GM19240 (cell line): Measurements from ENCODE around the gene FRRS1L.

Experiments
- DNase-seq: peaks from one replicate; pipeline ENCODE4 v3.0.0; 2011; ENCODE audit warnings: low spot score; ENCODE audit not compliant: insufficient read length

The FRRS1L gene

DNA sequence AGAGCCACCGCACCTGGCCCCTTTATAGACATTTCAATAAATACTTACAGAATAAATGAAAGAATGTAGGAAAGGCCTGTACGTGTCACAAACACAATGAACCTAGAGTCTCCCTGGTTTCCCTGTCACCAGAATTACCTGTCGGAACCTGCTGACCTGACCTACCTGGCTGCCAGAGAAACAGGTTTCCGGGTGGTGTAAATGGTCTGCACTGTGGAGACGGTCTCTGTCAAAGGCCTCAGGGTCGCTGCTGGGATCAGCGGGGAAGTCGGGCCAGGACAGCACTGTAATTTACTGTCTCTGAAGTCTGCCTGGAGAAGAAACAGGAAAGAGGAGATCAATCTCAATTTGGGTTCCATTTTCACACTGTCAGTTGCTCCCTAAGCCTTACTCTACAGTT, 9.3 kb upstream of the FRRS1L start:
- DNase-seq: no peak

- DNase-seq: no peak
Observed at GRCh38 chr9:109172935-109173334, 5.9 kb upstream of the FRRS1L start.

DNA sequence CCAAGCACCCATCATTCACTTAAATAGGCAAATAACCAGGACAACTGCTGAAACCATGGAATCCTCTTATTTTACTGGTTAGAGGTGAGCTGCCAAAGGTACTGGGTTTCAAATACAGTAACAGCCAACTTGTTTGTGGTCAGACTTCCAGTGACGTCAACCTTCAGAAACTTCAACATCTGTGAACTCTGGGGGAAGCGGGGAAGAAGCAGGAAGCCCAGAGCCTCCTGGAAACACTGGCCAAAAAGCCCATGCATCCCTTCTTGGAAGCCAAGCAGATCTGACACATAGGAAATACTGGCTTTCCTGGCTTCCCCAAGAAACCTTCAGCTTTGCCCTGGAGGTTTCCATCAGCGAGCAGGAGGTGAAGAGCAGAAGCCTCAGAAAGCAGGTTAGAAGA, 4.9 kb upstream of the FRRS1L start:
- DNase-seq: no peak

- DNase-seq: no peak
Observed at GRCh38 chr9:109168170-109168569, 1.1 kb upstream of the FRRS1L start.

DNA sequence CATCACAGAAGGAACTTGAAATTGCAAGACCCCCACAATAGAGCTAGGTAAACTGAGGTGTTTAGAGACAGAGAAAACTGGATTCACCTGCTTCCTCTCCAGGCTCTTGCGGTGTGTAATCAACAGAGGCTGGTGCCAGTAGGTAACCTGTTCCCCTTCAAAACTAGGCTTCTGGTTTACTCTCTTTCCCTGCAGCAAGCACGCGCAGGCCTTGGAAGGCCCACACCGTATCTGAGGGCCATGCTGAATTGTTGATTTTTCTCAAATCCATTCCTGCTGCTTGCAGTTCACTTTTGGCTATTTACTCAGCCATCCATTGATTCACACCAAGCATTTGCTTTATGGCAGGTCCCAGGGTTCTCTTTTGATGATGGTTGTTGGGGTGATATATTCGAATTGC, 667 bp upstream of the FRRS1L start:
- no peak for DNase-seq

DNA sequence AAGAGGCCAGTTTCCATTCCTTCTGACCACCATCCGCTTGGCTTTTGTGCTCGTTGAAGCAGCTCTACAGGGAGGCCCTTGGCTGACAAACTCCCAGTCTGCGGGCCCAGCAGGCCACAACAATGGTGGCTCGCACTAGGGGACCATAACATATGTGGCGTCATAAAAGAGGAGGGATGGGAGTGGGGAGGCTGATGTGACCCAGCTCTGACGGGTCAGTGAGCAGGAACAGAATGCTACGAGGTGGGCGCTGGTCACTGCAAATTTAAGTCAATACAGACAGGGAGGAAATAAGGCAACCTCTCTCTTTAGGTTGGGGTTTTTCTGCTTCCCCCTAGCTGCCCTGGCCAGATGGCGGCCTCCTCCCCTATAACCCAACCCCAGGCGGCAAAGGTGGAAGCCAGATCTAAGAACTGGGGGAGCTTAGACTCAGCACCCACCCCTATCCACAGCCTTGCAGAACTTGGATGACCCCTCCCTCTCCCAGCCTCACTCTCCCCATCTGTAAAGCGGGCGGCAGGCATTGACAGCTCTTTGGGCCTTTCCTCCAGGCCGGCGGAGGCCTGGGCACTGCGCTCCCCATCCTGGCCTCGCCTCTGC, 778 bp downstream of the FRRS1L start:
- DNase-seq: no peak

DNA sequence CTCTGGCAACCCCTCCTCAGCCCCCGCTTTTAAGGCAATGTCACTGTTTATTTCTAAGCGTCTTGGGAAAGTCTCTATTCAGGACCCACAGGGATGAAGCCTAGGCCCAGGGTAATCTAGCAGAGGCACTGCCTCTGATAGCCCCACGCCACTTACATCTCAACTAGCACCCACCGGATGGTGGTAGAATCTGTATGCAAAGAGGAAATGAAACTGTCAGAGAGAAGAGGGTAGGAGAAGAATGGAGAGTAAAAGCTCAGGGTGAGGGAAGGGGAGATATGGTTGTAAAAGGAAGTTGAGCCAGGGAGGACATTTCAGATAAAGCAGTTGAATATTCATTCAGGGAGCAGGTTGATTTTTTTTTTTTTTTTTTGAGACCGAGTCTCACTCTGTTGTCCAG, 3.0 kb downstream of the FRRS1L start:
- DNase-seq: no peak

DNA sequence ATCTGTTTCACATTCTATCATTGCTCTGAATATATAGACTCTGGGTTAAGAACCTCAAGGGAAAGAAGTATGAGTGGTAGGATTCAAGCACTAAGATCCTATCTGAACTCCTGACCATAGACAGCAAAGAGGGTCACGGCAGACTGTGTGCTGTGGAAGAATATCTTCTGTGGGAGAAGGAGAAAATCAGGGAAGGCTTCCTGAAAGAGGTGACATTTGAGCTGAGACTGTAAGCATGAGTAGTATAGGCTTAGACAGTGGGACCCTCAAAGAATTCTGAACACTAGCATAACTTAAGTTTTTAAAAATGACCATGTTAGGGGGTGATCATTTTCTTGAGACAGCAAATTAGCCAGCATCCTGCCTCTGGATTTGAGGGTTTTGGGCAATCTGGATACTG, 3.9 kb downstream of the FRRS1L start:
- DNase-seq: no peak

GRCh38 chr9:109162677-109163076, 4.4 kb downstream of the FRRS1L start:
- DNase-seq: no peak

GRCh38 chr9:109161471-109161870, 5.6 kb downstream of the FRRS1L start:
- no peak for DNase-seq

- DNase-seq: no peak
Observed at GRCh38 chr9:109159583-109159982, 7.5 kb downstream of the FRRS1L start.

- DNase-seq: no peak
Observed at GRCh38 chr9:109158651-109159050, 8.4 kb downstream of the FRRS1L start.

DNA sequence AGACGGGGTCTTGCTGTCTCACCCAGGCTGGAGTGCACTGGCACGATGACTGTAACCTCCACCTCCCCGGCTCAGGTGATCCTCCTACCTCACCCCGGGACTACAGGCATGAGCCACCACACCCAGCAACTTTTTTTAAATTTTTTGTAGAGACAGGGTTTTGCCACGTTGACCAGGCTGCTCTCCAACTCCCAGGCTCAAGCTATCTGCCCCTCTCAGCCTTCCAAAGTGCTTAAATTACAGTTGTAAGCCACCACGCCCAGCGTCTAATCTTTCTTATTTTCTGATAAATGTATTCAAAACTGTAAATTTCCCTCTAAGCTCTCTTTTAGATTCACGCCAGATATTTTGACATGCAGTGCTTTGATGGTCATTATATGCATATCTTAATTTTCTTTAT, 10.3 kb downstream of the FRRS1L start:
- DNase-seq: no peak

GRCh38 chr9:109150925-109151545, 16.0 kb downstream of the FRRS1L start:
- no peak for DNase-seq

DNA sequence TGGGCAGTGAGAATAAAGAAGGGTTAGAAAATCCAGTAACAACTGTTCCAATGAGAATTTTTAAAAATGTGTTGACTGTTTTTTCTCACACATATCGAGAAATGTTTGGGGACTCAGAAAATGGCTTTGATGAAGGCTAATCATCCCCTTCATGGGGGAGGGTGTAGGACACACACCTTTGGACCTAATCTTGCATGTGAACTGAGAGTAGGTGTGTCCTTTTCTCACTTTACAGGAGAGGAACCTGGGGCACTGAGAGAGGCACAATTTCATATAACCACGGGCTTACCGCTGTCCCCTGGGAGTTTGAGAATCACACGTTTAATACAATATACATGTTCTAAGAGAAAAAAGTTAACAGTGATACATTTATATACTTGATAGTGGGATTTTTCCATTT, 17.3 kb downstream of the FRRS1L start:
- DNase-seq: no peak

GRCh38 chr9:109149089-109149488, 18.0 kb downstream of the FRRS1L start:
- no peak for DNase-seq

GRCh38 chr9:109145051-109145450, 22.0 kb downstream of the FRRS1L start:
- no peak for DNase-seq

- peak; percentile 20 for DNase-seq
Observed at GRCh38 chr9:109143881-109144562, 23.0 kb downstream of the FRRS1L start.

DNA sequence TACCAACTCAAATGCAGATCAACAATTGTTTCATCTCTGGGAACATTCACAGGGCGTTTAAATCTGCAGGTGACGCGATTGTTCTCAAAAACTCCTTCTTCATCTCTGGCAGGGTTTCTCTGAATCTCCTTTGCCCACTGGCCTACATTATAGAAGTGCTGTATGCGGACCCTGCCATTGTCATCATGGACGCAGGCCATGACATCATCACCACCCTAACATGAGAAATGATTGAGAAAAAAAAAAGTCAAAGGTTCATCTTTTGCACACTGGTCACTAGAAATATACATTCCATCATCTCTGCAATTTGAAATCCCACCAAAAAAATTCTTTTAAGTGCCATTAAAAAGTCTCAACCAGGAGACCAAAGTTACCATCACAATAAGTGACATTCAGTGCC, 25.7 kb downstream of the FRRS1L start:
- no peak for DNase-seq

DNA sequence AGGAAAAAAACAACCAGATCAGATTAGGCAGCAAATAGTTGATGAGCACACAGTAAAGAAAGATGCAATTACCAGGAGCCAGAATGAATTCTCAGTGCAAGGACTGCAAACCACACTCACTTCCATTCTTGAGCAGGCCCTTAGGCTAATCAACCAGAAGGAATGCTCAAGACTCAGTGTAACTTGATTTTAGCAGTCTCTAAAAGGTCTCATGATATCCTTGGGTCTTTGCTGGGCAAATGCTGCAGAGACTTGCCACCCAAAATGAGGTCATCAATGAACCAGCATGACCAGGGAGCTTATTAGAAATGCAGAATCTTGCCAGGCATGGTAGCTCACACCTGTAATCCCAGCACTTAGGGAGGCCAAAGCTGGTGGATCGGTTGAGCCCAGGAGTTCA, 27.2 kb downstream of the FRRS1L start:
- DNase-seq: no peak

GRCh38 chr9:109138421-109138820, 28.6 kb downstream of the FRRS1L start:
- no peak for DNase-seq

DNA sequence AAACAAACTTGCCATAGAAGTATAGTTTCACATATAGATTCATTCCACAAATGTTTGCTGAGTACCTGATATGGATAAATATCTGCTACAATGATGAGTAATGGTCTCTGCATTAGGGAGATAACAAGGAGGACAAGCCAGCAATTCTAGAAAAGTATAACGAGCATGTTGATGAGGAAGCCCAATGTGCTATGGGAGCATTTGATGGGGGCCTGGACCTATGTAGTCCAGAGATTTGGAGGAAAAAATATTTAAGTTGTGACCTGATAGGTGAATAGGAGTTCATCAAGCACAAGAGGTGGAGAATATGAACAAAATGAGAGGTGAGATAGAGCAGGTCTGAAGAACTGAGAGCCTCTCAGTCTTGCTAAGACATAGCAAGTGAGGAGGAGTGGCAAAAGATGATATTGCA, 32.9 kb downstream of the FRRS1L start:
- DNase-seq: no peak

DNA sequence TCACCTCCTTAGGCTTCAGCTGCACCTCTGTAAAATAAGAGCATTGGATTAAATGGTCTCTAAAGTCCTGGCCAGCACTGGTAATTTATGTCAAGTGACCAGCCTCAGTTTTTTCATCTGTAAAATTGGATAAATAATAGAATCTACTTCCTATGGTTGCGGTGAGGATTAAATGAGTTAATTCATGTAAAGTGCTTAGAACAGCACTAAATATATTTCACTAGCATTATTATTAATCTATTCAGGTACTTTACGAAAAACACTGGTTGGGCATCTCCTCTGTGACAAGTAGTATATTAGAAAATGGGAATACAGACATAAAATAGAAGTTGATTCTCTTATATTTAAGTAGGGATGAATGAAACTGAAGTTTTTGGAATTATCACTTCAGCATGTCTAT, 33.5 kb downstream of the FRRS1L start:
- DNase-seq: no peak
